Ishikawa (cell line): ENCODE data around the gene USP17L17.
"Not testable (repeated sequence)": the region's sequence is repeated elsewhere in the genome, so short reads cannot be mapped to it uniquely, and the experiment has no call there.

Experiments
- CEBPB ChIP-seq: IDR thresholded peaks from 2 replicates; pipeline ENCODE4 v1.6.1; 2012
- EP300 ChIP-seq: IDR thresholded peaks from 2 replicates; pipeline ENCODE4 v1.6.1; 2012; ENCODE audit warnings: borderline replicate concordance
- FOXM1 ChIP-seq: IDR thresholded peaks from 2 replicates; pipeline ENCODE4 v1.6.1; 2012; ENCODE audit warnings: low read depth, borderline replicate concordance
- TAF1 ChIP-seq: IDR thresholded peaks from 2 replicates; pipeline ENCODE4 v1.6.1; 2012; ENCODE audit warnings: low read depth, mild to moderate bottlenecking
- TCF12 ChIP-seq: IDR thresholded peaks from 2 replicates; pipeline ENCODE4 v1.6.1; 2012; ENCODE audit warnings: low read depth
- TEAD4 ChIP-seq: IDR thresholded peaks from 2 replicates; pipeline ENCODE4 v1.6.1; 2012
- YY1 ChIP-seq: IDR thresholded peaks from 2 replicates; pipeline ENCODE4 v1.6.1; 2012; ENCODE audit warnings: low read depth
- ZBTB7A ChIP-seq: IDR thresholded peaks from 2 replicates; pipeline ENCODE4 v1.6.1; 2012; ENCODE audit warnings: low read depth
- TF ChIP-seq, protein P1 (sequence below): IDR thresholded peaks from 2 replicates; pipeline ENCODE4 v1.6.1; 2012
- TF ChIP-seq, protein P2 (sequence below): IDR thresholded peaks from 2 replicates; pipeline ENCODE4 v1.6.1; 2012; ENCODE audit warnings: low read depth, mild to moderate bottlenecking

DNA sequence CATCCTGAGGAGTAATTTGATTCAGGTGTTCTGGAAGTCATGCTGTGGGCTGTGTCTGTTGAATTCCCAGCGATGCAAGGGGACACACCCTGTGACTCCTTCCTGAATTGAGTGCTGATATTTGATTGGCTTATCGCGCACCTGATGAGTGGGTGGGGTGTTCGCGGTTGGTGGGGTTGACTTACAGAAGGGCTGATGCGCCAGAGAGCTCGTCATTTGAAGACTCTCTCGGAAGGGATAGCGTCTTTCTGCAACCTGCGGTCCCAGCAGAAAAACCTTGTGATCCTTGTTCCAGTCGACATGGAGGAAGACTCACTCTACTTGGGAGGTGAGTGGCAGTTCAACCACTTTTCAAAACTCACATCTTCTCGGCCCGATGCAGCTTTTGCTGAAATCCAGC lies 23.8 kb upstream of the USP17L17 start, which contains the start of gene USP17L12:
- not testable (repeated sequence) for TF ChIP-seq EP300, ZBTB7A, TAF1, TEAD4, FOXM1, YY1, TCF12, CEBPB
- TF ChIP-seq, protein P1, sequence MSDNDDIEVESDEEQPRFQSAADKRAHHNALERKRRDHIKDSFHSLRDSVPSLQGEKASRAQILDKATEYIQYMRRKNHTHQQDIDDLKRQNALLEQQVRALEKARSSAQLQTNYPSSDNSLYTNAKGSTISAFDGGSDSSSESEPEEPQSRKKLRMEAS = not testable (repeated sequence)
- TF ChIP-seq, protein P2, sequence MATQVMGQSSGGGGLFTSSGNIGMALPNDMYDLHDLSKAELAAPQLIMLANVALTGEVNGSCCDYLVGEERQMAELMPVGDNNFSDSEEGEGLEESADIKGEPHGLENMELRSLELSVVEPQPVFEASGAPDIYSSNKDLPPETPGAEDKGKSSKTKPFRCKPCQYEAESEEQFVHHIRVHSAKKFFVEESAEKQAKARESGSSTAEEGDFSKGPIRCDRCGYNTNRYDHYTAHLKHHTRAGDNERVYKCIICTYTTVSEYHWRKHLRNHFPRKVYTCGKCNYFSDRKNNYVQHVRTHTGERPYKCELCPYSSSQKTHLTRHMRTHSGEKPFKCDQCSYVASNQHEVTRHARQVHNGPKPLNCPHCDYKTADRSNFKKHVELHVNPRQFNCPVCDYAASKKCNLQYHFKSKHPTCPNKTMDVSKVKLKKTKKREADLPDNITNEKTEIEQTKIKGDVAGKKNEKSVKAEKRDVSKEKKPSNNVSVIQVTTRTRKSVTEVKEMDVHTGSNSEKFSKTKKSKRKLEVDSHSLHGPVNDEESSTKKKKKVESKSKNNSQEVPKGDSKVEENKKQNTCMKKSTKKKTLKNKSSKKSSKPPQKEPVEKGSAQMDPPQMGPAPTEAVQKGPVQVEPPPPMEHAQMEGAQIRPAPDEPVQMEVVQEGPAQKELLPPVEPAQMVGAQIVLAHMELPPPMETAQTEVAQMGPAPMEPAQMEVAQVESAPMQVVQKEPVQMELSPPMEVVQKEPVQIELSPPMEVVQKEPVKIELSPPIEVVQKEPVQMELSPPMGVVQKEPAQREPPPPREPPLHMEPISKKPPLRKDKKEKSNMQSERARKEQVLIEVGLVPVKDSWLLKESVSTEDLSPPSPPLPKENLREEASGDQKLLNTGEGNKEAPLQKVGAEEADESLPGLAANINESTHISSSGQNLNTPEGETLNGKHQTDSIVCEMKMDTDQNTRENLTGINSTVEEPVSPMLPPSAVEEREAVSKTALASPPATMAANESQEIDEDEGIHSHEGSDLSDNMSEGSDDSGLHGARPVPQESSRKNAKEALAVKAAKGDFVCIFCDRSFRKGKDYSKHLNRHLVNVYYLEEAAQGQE = not testable (repeated sequence)
